Muscle layer of colon (tissue), 2 donors: ENCODE results near the gene KIAA1210.

Experiments used
- H3K27ac ChIP-seq: one replicate; pipeline ENCODE4 v1.7.0; 2013; ENCODE audit warnings: low read depth, mild to moderate bottlenecking, low read length, moderate library complexity
- H3K27me3 ChIP-seq, 2 donors: one replicate each; pipeline ENCODE4 v1.7.0; 2013; ENCODE audit warnings: low read length in 2 of 2, mild to moderate bottlenecking in 2 of 2; ENCODE audit not compliant: insufficient read depth in 2 of 2, control insufficient read depth in 1 of 2
- H3K36me3 ChIP-seq: one replicate; pipeline ENCODE4 v1.7.0; 2013; ENCODE audit warnings: mild to moderate bottlenecking, low read length; ENCODE audit not compliant: insufficient read depth
- H3K4me1 ChIP-seq: one replicate; pipeline ENCODE4 v1.7.0; 2013; ENCODE audit warnings: mild to moderate bottlenecking, low read length; ENCODE audit not compliant: insufficient read depth
- H3K4me3 ChIP-seq, 2 donors: one replicate each; pipeline ENCODE4 v1.7.0; 2013; ENCODE audit warnings: low read length in 2 of 2, low read depth in 1 of 2, mild to moderate bottlenecking in 1 of 2, moderate library complexity in 1 of 2
- H3K9ac ChIP-seq: one replicate; pipeline ENCODE4 v1.7.0; 2013; ENCODE audit warnings: low read length
- H3K9me3 ChIP-seq: one replicate; pipeline ENCODE4 v1.7.0; 2013; ENCODE audit warnings: mild to moderate bottlenecking, low read length
- donor health status: abdominal sarcoma.
- donor health status: Adenocarcinoma of cecum.

KIAA1210 gene

GRCh38 chrX:119134466-119134865 lies 6.9 kb upstream of the KIAA1210 start:
- no peaks in the 10 kb centered on the region for H3K9me3 ChIP-seq
- H3K4me1 ChIP-seq, result no peaks in the 10 kb centered on the region
- no peaks in the 10 kb centered on the region for H3K36me3 ChIP-seq
- no peak overlapping the region for H3K4me3 ChIP-seq
- H3K9ac ChIP-seq, result no peak overlapping the region
- peaks cover 0 to 4% of the 10 kb centered on the region in 2 donors for H3K27me3 ChIP-seq
- H3K27ac ChIP-seq, result no peak overlapping the region

- H3K9ac ChIP-seq, result no peak overlapping the region
- no peaks in the 10 kb centered on the region for H3K36me3 ChIP-seq
- no peaks in the 10 kb centered on the region for H3K9me3 ChIP-seq
- H3K4me1 ChIP-seq, result no peaks in the 10 kb centered on the region
- no peak overlapping the region for H3K4me3 ChIP-seq
- no peak overlapping the region for H3K27ac ChIP-seq
- H3K27me3 ChIP-seq, result peaks cover 0 to 4% of the 10 kb centered on the region in 2 donors
These were observed 5.3 kb upstream of the KIAA1210 start for GRCh38 chrX:119132961-119133360.

- H3K9ac ChIP-seq, result no peak overlapping the region
- no peak overlapping the region for H3K27ac ChIP-seq
- no peak overlapping the region for H3K4me3 ChIP-seq
- H3K9me3 ChIP-seq, result no peaks in the 10 kb centered on the region
- H3K27me3 ChIP-seq, result peaks cover 0 to 4% of the 10 kb centered on the region in 2 donors
- no peaks in the 10 kb centered on the region for H3K36me3 ChIP-seq
- no peaks in the 10 kb centered on the region for H3K4me1 ChIP-seq
These were observed 4.7 kb upstream of the KIAA1210 start for GRCh38 chrX:119132316-119132715.

GRCh38 chrX:119130911-119131310 lies 3.3 kb upstream of the KIAA1210 start:
- Histone ChIP-seq H3K36me3 (no peaks in the 10 kb centered on the region), H3K4me1 (no peaks in the 10 kb centered on the region), H3K27me3 (peaks cover 0 to 4% of the 10 kb centered on the region in 2 donors), H3K27ac (no peak overlapping the region), H3K9me3 (no peaks in the 10 kb centered on the region), H3K9ac (no peak overlapping the region), H3K4me3 (no peak overlapping the region)

- Histone ChIP-seq H3K4me1 (no peaks in the 10 kb centered on the region), H3K9me3 (no peaks in the 10 kb centered on the region), H3K9ac (no peak overlapping the region), H3K4me3 (no peak overlapping the region), H3K27me3 (peaks cover 0 to 13% of the 10 kb centered on the region in 2 donors), H3K36me3 (no peaks in the 10 kb centered on the region), H3K27ac (no peak overlapping the region)
These were observed 6.3 kb downstream of the KIAA1210 start for GRCh38 chrX:119121341-119121740.

GRCh38 chrX:119118780-119119395 lies 8.7 kb downstream of the KIAA1210 start:
- no peak overlapping the region for H3K27ac ChIP-seq
- H3K9ac ChIP-seq, result no peak overlapping the region
- no peaks in the 10 kb centered on the region for H3K9me3 ChIP-seq
- no peak overlapping the region for H3K4me3 ChIP-seq
- no peaks in the 10 kb centered on the region for H3K4me1 ChIP-seq
- H3K36me3 ChIP-seq, result no peaks in the 10 kb centered on the region
- H3K27me3 ChIP-seq, result peaks cover 0 to 13% of the 10 kb centered on the region in 2 donors

- Histone ChIP-seq H3K27ac (no peak overlapping the region), H3K9ac (no peak overlapping the region), H3K4me1 (no peaks in the 10 kb centered on the region), H3K27me3 (peaks cover 0 to 3% of the 10 kb centered on the region in 2 donors), H3K9me3 (no peaks in the 10 kb centered on the region), H3K4me3 (no peak overlapping the region), H3K36me3 (no peaks in the 10 kb centered on the region)
These were observed 20.4 kb downstream of the KIAA1210 start for GRCh38 chrX:119107206-119107605.

GRCh38 chrX:119105826-119106225 lies 21.8 kb downstream of the KIAA1210 start:
- Histone ChIP-seq H3K36me3 (no peaks in the 10 kb centered on the region), H3K4me3 (no peak overlapping the region), H3K9ac (no peak overlapping the region), H3K9me3 (no peaks in the 10 kb centered on the region), H3K27me3 (peaks cover 0 to 3% of the 10 kb centered on the region in 2 donors), H3K27ac (no peak overlapping the region), H3K4me1 (no peaks in the 10 kb centered on the region)

GRCh38 chrX:119101168-119101567 lies 26.4 kb downstream of the KIAA1210 start:
- Histone ChIP-seq H3K4me1 (no peaks in the 10 kb centered on the region), H3K9ac (no peak overlapping the region), H3K27me3 (no peaks in the 10 kb centered on the region), H3K36me3 (no peaks in the 10 kb centered on the region), H3K9me3 (no peaks in the 10 kb centered on the region), H3K4me3 (no peak overlapping the region), H3K27ac (no peak overlapping the region)

- Histone ChIP-seq H3K4me1 (no peaks in the 10 kb centered on the region), H3K36me3 (no peaks in the 10 kb centered on the region), H3K27me3 (peaks cover 0 to 4% of the 10 kb centered on the region in 2 donors), H3K9me3 (no peaks in the 10 kb centered on the region), H3K9ac (no peak overlapping the region), H3K27ac (no peak overlapping the region), H3K4me3 (no peak overlapping the region)
These were observed 31.7 kb downstream of the KIAA1210 start for GRCh38 chrX:119095936-119096335.

GRCh38 chrX:119094819-119095218 lies 32.8 kb downstream of the KIAA1210 start:
- peaks cover 0 to 4% of the 10 kb centered on the region in 2 donors for H3K27me3 ChIP-seq
- no peaks in the 10 kb centered on the region for H3K36me3 ChIP-seq
- H3K9ac ChIP-seq, result no peak overlapping the region
- no peak overlapping the region for H3K27ac ChIP-seq
- H3K9me3 ChIP-seq, result no peaks in the 10 kb centered on the region
- no peak overlapping the region for H3K4me3 ChIP-seq
- H3K4me1 ChIP-seq, result no peaks in the 10 kb centered on the region

- Histone ChIP-seq H3K9ac (no peak overlapping the region), H3K36me3 (no peaks in the 10 kb centered on the region), H3K4me1 (no peaks in the 10 kb centered on the region), H3K27me3 (peaks cover 0 to 4% of the 10 kb centered on the region in 2 donors), H3K27ac (no peak overlapping the region), H3K9me3 (no peaks in the 10 kb centered on the region), H3K4me3 (no peak overlapping the region)
These were observed 33.4 kb downstream of the KIAA1210 start for GRCh38 chrX:119093991-119094735.
